ENCODE results near the gene C1D.

DNA sequence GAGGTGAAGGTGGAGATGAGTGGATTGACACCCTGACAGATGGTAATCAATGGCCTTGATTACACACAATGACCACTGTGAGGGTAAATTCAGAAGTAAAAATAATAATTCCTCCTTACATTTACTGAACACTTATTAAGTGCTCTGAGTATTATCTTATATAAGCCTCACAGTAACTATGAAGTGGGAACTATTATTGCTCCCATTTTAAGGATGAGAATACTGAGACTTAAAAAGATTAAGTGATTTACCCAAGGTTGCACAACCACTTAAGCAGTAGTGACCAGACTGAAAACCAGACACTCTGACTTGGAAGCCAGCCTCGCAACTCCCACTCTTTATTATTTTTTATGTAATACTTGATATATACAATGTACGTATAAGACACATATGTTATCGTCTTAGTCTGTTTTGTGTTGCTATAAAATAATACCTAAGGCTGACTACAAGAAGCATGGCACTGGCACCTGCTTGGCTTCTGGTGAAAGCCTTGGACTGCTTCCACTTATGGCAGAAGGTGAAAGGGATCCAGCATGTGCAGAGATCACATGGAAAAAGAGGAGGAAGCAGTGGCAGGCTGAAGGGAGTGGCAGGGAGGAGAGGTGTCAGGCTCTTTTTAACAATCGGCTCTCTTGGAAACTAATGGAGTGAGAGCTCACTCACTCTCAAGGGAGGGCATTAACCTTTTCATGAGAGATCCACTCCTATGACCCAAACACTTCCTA is 41.5 kb upstream of the C1D start:
- no peak for TF ChIP-seq POLR2A (IDR thresholded peaks at IDR 0.05)
- TF ChIP-seq, protein P1, sequence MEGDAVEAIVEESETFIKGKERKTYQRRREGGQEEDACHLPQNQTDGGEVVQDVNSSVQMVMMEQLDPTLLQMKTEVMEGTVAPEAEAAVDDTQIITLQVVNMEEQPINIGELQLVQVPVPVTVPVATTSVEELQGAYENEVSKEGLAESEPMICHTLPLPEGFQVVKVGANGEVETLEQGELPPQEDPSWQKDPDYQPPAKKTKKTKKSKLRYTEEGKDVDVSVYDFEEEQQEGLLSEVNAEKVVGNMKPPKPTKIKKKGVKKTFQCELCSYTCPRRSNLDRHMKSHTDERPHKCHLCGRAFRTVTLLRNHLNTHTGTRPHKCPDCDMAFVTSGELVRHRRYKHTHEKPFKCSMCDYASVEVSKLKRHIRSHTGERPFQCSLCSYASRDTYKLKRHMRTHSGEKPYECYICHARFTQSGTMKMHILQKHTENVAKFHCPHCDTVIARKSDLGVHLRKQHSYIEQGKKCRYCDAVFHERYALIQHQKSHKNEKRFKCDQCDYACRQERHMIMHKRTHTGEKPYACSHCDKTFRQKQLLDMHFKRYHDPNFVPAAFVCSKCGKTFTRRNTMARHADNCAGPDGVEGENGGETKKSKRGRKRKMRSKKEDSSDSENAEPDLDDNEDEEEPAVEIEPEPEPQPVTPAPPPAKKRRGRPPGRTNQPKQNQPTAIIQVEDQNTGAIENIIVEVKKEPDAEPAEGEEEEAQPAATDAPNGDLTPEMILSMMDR (IDR thresholded peaks at IDR 0.05): no peak

Data from uterus (tissue), 2 donors.